HFF-Myc (cell line): Measurements from ENCODE around the gene POU6F2.

Experiments
- DNase-seq: peaks from one replicate; pipeline ENCODE4 v3.0.0-alpha.2; 2011; ENCODE audit warnings: low read depth; ENCODE audit errors: extremely low read depth
- H3K4me3 ChIP-seq: replicated peaks from 2 replicates; pipeline ENCODE4 v1.5.1; 2011; ENCODE audit warnings: low read depth, mild to moderate bottlenecking, control low read depth, low read length
- TF ChIP-seq, protein P1 (sequence below): IDR thresholded peaks from 2 replicates; pipeline ENCODE4 v1.5.1; 2012; ENCODE audit warnings: mild to moderate bottlenecking, low read depth, low read length, control low read depth; ENCODE audit errors: missing control alignments

Gene POU6F2

DNA sequence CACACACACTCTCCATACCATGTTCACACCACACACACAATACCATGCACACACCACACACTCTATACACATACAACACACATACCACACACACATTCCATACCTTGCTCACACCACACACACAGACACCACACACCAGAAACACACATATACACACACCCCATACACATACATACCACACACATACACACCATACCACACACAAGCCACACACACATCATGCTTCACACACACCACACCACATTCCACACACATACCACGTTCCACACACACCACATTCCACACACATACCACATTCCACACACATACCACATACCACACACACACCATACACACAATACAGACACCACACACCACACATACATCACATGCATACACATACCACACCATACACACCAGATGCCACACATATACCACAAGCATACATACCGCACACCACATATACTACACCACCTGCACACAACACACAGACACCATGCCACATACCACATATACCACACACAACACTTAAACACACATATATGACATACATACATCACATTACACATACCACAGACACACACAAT lies 282.7 kb downstream of the POU6F2 start:
- H3K4me3 ChIP-seq: no peak overlapping the region
- TF ChIP-seq, protein P1, sequence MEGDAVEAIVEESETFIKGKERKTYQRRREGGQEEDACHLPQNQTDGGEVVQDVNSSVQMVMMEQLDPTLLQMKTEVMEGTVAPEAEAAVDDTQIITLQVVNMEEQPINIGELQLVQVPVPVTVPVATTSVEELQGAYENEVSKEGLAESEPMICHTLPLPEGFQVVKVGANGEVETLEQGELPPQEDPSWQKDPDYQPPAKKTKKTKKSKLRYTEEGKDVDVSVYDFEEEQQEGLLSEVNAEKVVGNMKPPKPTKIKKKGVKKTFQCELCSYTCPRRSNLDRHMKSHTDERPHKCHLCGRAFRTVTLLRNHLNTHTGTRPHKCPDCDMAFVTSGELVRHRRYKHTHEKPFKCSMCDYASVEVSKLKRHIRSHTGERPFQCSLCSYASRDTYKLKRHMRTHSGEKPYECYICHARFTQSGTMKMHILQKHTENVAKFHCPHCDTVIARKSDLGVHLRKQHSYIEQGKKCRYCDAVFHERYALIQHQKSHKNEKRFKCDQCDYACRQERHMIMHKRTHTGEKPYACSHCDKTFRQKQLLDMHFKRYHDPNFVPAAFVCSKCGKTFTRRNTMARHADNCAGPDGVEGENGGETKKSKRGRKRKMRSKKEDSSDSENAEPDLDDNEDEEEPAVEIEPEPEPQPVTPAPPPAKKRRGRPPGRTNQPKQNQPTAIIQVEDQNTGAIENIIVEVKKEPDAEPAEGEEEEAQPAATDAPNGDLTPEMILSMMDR: no peak
- no peak for DNase-seq

DNA sequence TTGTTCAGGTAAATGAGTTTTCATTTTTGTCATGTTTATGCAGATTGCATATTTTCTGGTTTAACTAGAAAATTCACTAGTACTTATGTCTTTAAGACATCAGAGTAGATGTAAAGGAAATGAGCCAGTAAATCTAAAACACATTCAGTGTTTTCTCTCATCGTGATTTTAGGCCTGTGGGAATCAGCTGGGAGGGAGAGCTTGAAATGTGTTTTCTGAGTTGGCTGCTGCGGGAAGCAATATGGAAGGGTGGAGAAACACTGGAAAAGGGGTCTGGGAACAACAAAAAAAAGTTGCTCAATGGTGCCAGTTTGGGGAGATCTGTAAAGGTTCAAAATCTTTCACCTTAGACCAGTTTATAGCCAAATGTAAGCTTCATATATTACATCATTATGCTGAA lies 284.1 kb downstream of the POU6F2 start:
- no peak overlapping the region for H3K4me3 ChIP-seq
- no peak for DNase-seq
- TF ChIP-seq, protein P1: no peak

DNA sequence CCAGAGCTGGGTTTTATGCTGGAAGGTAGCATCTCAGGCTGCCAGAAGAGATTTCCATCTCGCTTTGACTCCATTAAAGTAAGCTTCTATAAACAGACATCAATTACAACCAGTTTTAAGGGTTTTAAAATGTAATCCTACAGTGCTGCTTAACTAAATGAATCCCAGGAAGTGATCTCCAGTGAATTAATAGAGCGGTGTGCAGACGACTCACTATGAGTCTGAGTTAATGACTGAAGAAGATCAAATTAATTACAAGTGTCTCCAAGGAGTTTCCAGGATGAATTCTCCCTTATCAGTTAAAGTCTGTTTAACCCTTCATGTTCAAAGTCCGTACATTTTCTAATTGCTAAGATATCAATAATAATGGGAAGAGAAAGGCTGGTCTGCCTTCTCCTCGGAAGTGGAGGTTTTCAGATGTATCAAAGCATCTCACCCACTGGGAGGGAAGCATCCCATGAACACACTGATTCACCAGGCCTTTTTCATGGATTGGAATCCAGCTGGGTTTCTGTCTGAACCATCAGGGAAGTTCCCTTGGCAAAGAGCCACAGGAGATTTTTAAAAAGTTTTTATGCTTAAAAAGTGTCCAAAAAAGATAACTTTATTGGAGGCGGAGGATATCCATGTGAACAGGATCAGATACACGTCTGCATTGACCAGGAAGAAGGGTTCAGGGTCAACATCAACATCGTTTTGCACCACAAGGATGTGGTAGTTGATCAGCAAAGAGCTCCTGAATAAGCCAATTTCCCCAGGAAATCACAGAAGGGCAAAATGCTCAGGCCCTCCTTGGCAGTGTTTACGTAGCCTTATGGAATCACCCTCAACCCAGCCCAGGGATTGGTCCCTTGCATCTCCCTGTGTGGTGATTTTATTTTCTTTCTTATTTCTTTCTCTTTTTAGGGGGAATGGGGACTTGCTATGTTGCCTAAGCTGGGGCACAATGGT lies 288.2 kb downstream of the POU6F2 start:
- no peak overlapping the region for H3K4me3 ChIP-seq
- TF ChIP-seq, protein P1: no peak
- DNase-seq: no peak

DNA sequence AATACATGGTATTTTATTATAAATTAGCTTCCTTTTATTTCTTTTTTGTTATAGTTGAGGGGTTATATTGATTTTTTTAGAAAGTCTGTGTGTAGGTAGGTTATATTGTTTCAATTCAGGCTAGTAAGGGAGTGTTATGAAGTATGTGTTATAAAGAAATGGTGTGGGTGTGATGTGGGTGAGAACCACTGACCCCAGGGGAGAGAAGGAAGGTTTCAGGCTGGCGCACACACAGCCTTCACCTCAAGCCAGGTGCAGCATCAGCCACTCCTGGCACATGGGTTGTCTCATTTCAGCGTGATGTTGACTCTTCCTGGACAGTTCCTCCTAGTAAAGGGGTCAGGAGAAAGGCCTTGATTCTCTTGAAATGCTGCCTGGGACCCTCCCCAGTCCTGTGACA lies 291.3 kb downstream of the POU6F2 start:
- no peak overlapping the region for H3K4me3 ChIP-seq
- no peak for DNase-seq
- TF ChIP-seq, protein P1: no peak

DNA sequence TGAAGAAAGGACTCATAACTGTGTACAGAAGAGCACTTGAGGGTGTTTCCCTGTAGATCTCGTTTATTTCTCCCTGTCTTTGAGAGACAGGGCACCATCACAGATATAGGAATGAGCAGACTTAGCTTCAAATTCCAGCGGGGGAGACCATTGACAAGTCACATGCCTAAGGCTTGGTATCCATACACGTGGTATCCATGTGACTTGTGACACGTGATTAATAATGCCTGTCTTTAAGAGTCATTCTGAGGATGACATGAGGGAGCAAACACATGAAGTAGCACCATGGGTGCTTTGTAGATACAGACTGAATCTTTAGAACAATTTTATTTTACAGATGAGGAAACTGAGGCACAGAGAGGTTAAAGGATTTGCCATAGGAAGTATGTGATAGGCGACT lies 292.3 kb downstream of the POU6F2 start:
- TF ChIP-seq, protein P1: no peak
- H3K4me3 ChIP-seq: no peak overlapping the region

DNA sequence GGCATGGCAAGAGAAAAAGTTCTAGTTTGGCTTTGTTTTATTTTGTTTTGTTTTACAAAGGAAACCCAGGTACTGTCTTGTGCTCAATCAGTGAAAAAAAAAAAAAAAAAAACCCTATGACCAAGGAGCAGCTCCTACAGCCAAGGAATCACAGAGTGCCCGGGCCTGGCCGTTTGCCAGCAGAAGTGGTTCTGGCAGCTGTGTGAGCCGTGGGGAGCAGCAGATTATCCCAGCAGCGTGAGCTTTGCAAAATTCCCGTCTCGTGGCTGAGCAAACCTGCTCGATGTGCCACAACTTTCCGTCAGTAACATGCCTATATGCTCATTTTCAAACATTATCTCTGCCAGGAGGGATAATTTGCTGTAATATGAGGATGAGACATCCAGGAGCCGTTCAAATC lies 293.7 kb downstream of the POU6F2 start:
- DNase-seq: no peak
- H3K4me3 ChIP-seq: no peak overlapping the region
- TF ChIP-seq, protein P1: no peak

More for the DNA sequence above, 292.3 kb downstream of the POU6F2 start:
- DNase-seq: no peak

DNA sequence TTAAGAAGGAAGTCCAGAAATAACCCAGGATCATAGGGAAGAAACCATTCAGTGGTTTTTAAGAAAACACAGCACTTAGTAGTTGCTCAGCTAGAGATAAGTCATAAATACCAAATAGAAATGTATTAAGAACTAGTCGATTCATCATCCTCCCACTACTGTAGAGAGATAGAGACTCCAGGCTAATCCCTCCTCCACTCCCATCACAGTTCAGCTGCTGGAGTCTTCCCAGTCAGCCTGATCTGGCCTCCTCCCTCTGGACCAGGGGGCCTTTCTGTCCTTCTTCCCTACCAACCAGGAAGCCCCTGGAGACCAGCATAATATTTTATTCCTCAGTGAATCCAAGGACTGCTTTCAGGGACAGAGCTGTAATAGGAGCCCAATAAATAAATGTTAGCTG lies 294.4 kb downstream of the POU6F2 start:
- H3K4me3 ChIP-seq: no peak overlapping the region
- no peak for DNase-seq
- TF ChIP-seq, protein P1: no peak
